K562 (cell line): Measurements from ENCODE around the gene ZBTB44. TPM values are rescaled to one million over a fixed set of nuclear protein-coding genes. Genes with fewer than 3 reads are reported as not detected.
A peak's percentile ranks its signal among the peaks of the same experiment; 100 is the strongest.

Source experiments
- ATAC-seq: fragments of 200-7000 bp; cut with Tn5 transposase; 3 replicates; pipeline ENCODE4 v1.9.1; 2020; ENCODE audit warnings: moderate library complexity
- BruUV-seq: library from RNA; stranded (reverse); fragments of 400-500 nt; replicated peaks from 2 replicates; lab custom pipeline; 2021; lab: Mats Ljungman, UMichigan
- CTCF ChIA-PET: fragments of 300-600 bp; formaldehyde crosslinking; extraction: SDS; loops from one replicate; lab custom pipeline; 2021; ENCODE audit warnings: low intra/inter-chr PET ratio; lab: Yijun Ruan, JAX
- POLR2A ChIA-PET: fragments of 300-600, 350-650 bp; sonication (Branson Sonifier 250); formaldehyde crosslinking; extraction: SDS; loops from one replicate; lab custom pipeline; 2021; ENCODE audit warnings: antibody characterized with exemption, inconsistent platforms; lab: Yijun Ruan, JAX
- DNase-seq, 4 experiments: peaks; one replicate each; pipeline versions ENCODE4 v3.0.0 to v3.0.0-alpha.2; 2011 to 2018; ENCODE audit warnings: low spot score in 3 of 4, mixed read lengths in 3 of 4; ENCODE audit errors: extremely low read depth in 1 of 4
- FAIRE-seq: peaks from 2 replicates; lab custom pipeline; 2011; peaks lifted over from hg19 to GRCh38; lab: Jason Lieb, UNC
- H2AFZ ChIP-seq: 2 replicates; pipeline ENCODE4 v1.6.0; 2011; ENCODE audit warnings: low read depth, low read length, control low read depth, inconsistent platforms
- H3K27ac ChIP-seq: fragments of 200-600 bp; 3 replicates; pipeline ENCODE4 v1.8.0; 2011; ENCODE audit warnings: low read depth, mild to moderate bottlenecking, control low read depth, inconsistent platforms, low read length, moderate library complexity, mixed read lengths; ENCODE audit errors: extremely low read depth
- H3K27me3 ChIP-seq, 2 experiments: fragments of 300-600 bp in 1 of 2; 2 replicates in 1 of 2; 3 replicates in 1 of 2; pipeline versions ENCODE4 v1.6.0 to v1.8.0; 2011; ENCODE audit warnings: inconsistent platforms in 2 of 2, low read length in 2 of 2, mild to moderate bottlenecking in 1 of 2, mixed read lengths in 1 of 2, moderate library complexity in 1 of 2; ENCODE audit not compliant: control insufficient read depth in 2 of 2, insufficient read depth in 2 of 2
- H3K36me3 ChIP-seq: fragments of 300-600 bp; 3 replicates; pipeline ENCODE4 v1.8.0; 2011; ENCODE audit warnings: mild to moderate bottlenecking, low read length, inconsistent platforms; ENCODE audit not compliant: control insufficient read depth, insufficient read depth
- H3K4me1 ChIP-seq, 2 experiments: fragments of 200-600 bp in 1 of 2; replicated peaks in 1 of 2; 2 replicates in 1 of 2; 3 replicates in 1 of 2; pipeline versions ENCODE4 v1.5.1 to v1.8.0; 2011; ENCODE audit warnings: inconsistent platforms in 2 of 2, low read length in 2 of 2, mild to moderate bottlenecking in 1 of 2, mixed read lengths in 1 of 2, moderate library complexity in 1 of 2; ENCODE audit not compliant: control insufficient read depth in 2 of 2, insufficient read depth in 2 of 2
- H3K4me2 ChIP-seq: 2 replicates; pipeline ENCODE4 v1.6.1; 2011; ENCODE audit warnings: low read length, control low read depth, inconsistent platforms, mixed read lengths; ENCODE audit not compliant: insufficient read depth
- H3K4me3 ChIP-seq: fragments of 200-600 bp; sonication (generic), shearing (Covaris generic); 2 replicates; pipeline ENCODE4 v1.5.1; 2016; ENCODE audit warnings: control low read depth, inconsistent platforms
- H3K79me2 ChIP-seq: fragments of 200-600 bp; 3 replicates; pipeline ENCODE4 v1.8.0; 2011; ENCODE audit warnings: low read length, inconsistent platforms; ENCODE audit not compliant: control insufficient read depth, insufficient read depth
- H3K9ac ChIP-seq, 2 experiments: 2 replicates each; pipeline versions ENCODE4 v1.6.0 to v1.6.1; 2011; ENCODE audit warnings: low read depth in 2 of 2, low read length in 2 of 2, control low read depth in 1 of 2, inconsistent platforms in 1 of 2, mild to moderate bottlenecking in 1 of 2, mixed read lengths in 1 of 2; ENCODE audit not compliant: insufficient read depth in 1 of 2
- H3K9me1 ChIP-seq: one replicate; pipeline ENCODE4 v1.6.0; 2011; ENCODE audit warnings: inconsistent platforms, mild to moderate bottlenecking, low read length, moderate library complexity; ENCODE audit not compliant: control insufficient read depth, insufficient read depth
- H3K9me3 ChIP-seq: replicated peaks from 2 replicates; pipeline ENCODE4 v1.5.1; 2011; ENCODE audit warnings: low read depth, low read length, inconsistent platforms; ENCODE audit not compliant: control insufficient read depth, insufficient read depth
- H4K20me1 ChIP-seq: replicated peaks from 2 replicates; pipeline ENCODE4 v1.6.1; 2011; ENCODE audit warnings: low read length, inconsistent platforms, mixed read lengths; ENCODE audit not compliant: control insufficient read depth, insufficient read depth
- ATF1 ChIP-seq, 2 experiments: fragments of 450-650 bp in 1 of 2; IDR thresholded peaks; 2 replicates each; pipeline ENCODE4 v1.6.1; 2016; ENCODE audit warnings: missing compliant biosample characterization in 1 of 2, missing genetic modification characterization in 1 of 2
- ATF3 ChIP-seq, 2 experiments: fragments of 450-650 bp in 1 of 2; sonication (generic) in 1 of 2; formaldehyde crosslinking in 1 of 2; IDR thresholded peaks in 1 of 2; conservative IDR thresholded peaks in 1 of 2; 2 replicates each; pipeline versions ENCODE4 v1.6.1 to v1.8.1; 2016 to 2023; ENCODE audit warnings: mild to moderate bottlenecking in 2 of 2, moderate library complexity in 2 of 2, inconsistent platforms in 1 of 2, missing genetic modification reagents in 1 of 2
- E4F1 ChIP-seq: fragments of 250-450 bp; sonication (Bioruptor Pico); IDR thresholded peaks from 2 replicates; pipeline ENCODE4 v1.5.0; 2021; ENCODE audit warnings: mild to moderate bottlenecking, borderline replicate concordance
- JUN ChIP-seq, 2 experiments: sonication (generic) in 1 of 2; formaldehyde crosslinking in 1 of 2; IDR thresholded peaks; 2 replicates each; pipeline versions ENCODE4 v1.6.1 to v1.8.0; 2012 to 2022; ENCODE audit warnings: borderline replicate concordance in 2 of 2, mild to moderate bottlenecking in 2 of 2, improper control_type of control experiment in 1 of 2, low read depth in 1 of 2, low read length in 1 of 2, missing genetic modification reagents in 1 of 2
- PHF8 ChIP-seq: fragments of 200-600 bp; sonication (generic); IDR thresholded peaks from 2 replicates; pipeline ENCODE4 v1.6.1; 2012; ENCODE audit warnings: mixed run types, mild to moderate bottlenecking, inconsistent platforms, low read length, moderate library complexity, borderline replicate concordance
- RBM25 ChIP-seq: fragments of 200-400 bp; formaldehyde crosslinking; IDR thresholded peaks from 2 replicates; pipeline ENCODE4 v1.6.1; 2018; ENCODE audit warnings: low read length, low read depth, moderate library complexity; ENCODE audit not compliant: severe bottlenecking
- RFX7 ChIP-seq: fragments of 250-450 bp; sonication (Bioruptor Pico); IDR thresholded peaks from 2 replicates; pipeline ENCODE4 v1.5.1; 2021; ENCODE audit warnings: mild to moderate bottlenecking
- SAP30 ChIP-seq: fragments of 200-600 bp; sonication (generic); IDR thresholded peaks from 2 replicates; pipeline ENCODE4 v1.6.1; 2012; ENCODE audit warnings: borderline replicate concordance, low read depth, mild to moderate bottlenecking, moderate library complexity, low read length, control low read depth, inconsistent platforms; ENCODE audit not compliant: insufficient read depth, poor library complexity, severe bottlenecking
- SMARCA4 ChIP-seq: fragments of 450-650 bp; IDR thresholded peaks from 2 replicates; pipeline ENCODE4 v1.6.1; 2016
- ZBTB26 ChIP-seq: fragments of 450-650 bp; formaldehyde crosslinking; IDR thresholded peaks from 2 replicates; pipeline ENCODE4 v1.4.0; 2022; ENCODE audit warnings: missing genetic modification characterization
- ZNF121 ChIP-seq: sonication (generic); formaldehyde crosslinking; conservative IDR thresholded peaks from 2 replicates; pipeline ENCODE4 v1.8.0; 2022; ENCODE audit warnings: missing genetic modification reagents
- ZNF316 ChIP-seq: fragments of 450-650 bp; IDR thresholded peaks from 2 replicates; pipeline ENCODE4 v1.6.1; 2016
- ZNF778 ChIP-seq: fragments of 450-650 bp; formaldehyde crosslinking; IDR thresholded peaks from 2 replicates; pipeline ENCODE4 v1.4.0; 2020; ENCODE audit warnings: mild to moderate bottlenecking, moderate library complexity
- WGBS: fragments of 100-300 bp; shearing (Covaris generic); methylation state at CpG from one replicate; pipeline ENCODE4 v1.1.6; 2016; ENCODE audit warnings: low coverage, mixed read lengths; ENCODE audit not compliant: insufficient coverage; ENCODE audit errors: missing lambda C conversion rate; 5-methylcytosine and 5-hydroxymethylcytosine counted together
- in situ Hi-C: fragments of 300-500 bp; cut with MboI; formaldehyde crosslinking; loops from 4 replicates; pipeline ENCODE4 v1.15.0; 2018; ENCODE audit warnings: inconsistent platforms, mixed read lengths
- intact Hi-C: fragments of 100-400 bp; cut with micrococcal nuclease; formaldehyde crosslinking; loops from 2 replicates; pipeline ENCODE4 v1.14.2; 2022
- polyA plus RNA-seq, 8 experiments: library from polyadenylated mRNA; depleted of rRNA in 4 of 8; stranded (reverse) in 5 of 8; unstranded in 3 of 8; fragments of >200 nt; fragmentation: Nextera tagmentation in 2 of 8; fragmentation: Illumina TruSeq in 1 of 8; extraction: Ambion mirVana in 2 of 8; extraction: Trizol in 1 of 8; gene quantifications; 2 replicates each; pipeline versions ENCODE4 v1.2.1 to v1.2.3, GENCODE V29; 2011 to 2014; ENCODE audit warnings: inconsistent platforms in 1 of 8, missing spikeins in 1 of 8
- total RNA-seq, 7 experiments: library from RNA; depleted of rRNA in 6 of 7; stranded (reverse); fragments of >200 nt in 6 of 7; fragmentation: Illumina TruSeq in 2 of 7; extraction: Trizol in 2 of 7; gene quantifications; 2 replicates each; pipeline versions ENCODE4 v1.2.1 to v1.2.3, GENCODE V29; 2011 to 2021; ENCODE audit warnings: low replicate concordance in 1 of 7

The ZBTB44 gene
- total and polyA plus RNA-seq, 9 of the 15 experiments (the other 6 are each of a cell fraction or from before 2014, with no cell fraction given) = 4.7 to 27.1 (median 17.3) TPM

- H3K4me3 ChIP-seq = peak overlapping the region; percentile 81
- no peaks in the 10 kb centered on the region for H3K36me3 ChIP-seq
- under 1% methylated on average over 21 of the region's 21 CpGs for WGBS
- CTCF ChIA-PET = no interaction called here
- ATAC-seq = no peak
- FAIRE-seq = no peak
- peak overlapping the region; percentile 82 for H3K4me2 ChIP-seq
- H4K20me1 ChIP-seq = peaks cover 9% of the 10 kb centered on the region; the same call in 1 of the 2 replicates
- H3K27me3 ChIP-seq = no peaks in the 10 kb centered on the region
- intact Hi-C loops (no loop called here), in situ Hi-C loops (no loop called here)
- H3K4me1 ChIP-seq = peaks cover 16 to 40% of the 10 kb centered on the region in 2 experiments
- POLR2A ChIA-PET = interaction anchor here (1.1 kb wide), 1 partner anchor 13 kb away, joined by 7 read pairs; no protein-coding TSS in a partner anchor
- no peaks in the 10 kb centered on the region for H3K9me1 ChIP-seq
- peak overlapping the region; percentile 94 for H3K27ac ChIP-seq
- DNase-seq = peak in 2 of 4 experiments; percentile 8 to 12
- peak overlapping the region; percentile 81 to 95 for H3K9ac ChIP-seq
- BruUV-seq = TSS peak; percentile 49
- H3K79me2 ChIP-seq = peaks cover 54% of the 10 kb centered on the region
- no peaks in the 10 kb centered on the region for H3K9me3 ChIP-seq
- peak overlapping the region; percentile 81 for H2AFZ ChIP-seq
- TF ChIP-seq SAP30 (no peak), ATF1 (CRISPR knock-in tag; IDR thresholded peaks at IDR 0.05) (no peak), ATF1 (tag; IDR thresholded peaks at IDR 0.05) (no peak), ZBTB26 (CRISPR knock-in tag) (no peak), JUN (IDR thresholded peaks at IDR 0.05; ENCODE audit: borderline replicate concordance, low read depth, low read length) (no peak), JUN (CRISPR knock-in tag; IDR thresholded peaks at IDR 0.05; ENCODE audit: borderline replicate concordance) (no peak), SMARCA4 (peak; percentile 29; the same call in 1 of the 2 replicates), ZNF316 (peak; percentile 45), ZNF778 (CRISPR knock-in tag) (no peak), PHF8 (no peak), E4F1 (CRISPR knock-in tag) (no peak), ZNF121 (CRISPR knock-in tag) (no peak), RBM25 (no peak), ATF3 (IDR thresholded peaks at IDR 0.05) (no peak), ATF3 (CRISPR knock-in tag; conservative IDR thresholded peaks at IDR 0.05) (no peak), RFX7 (CRISPR knock-in tag) (no peak)
These were observed 1.1 kb downstream of the ZBTB44 start for GRCh38 chr11:130313383-130314183.
